IPS-20b (cell line): ENCODE results near the gene DMGDH.

Source experiments
- H3K27ac ChIP-seq: one replicate; pipeline ENCODE4 v1.5.1; 2013; ENCODE audit warnings: low read length
- H3K27me3 ChIP-seq: 2 replicates; pipeline ENCODE4 v1.6.1; 2013; ENCODE audit warnings: mild to moderate bottlenecking, low read length, inconsistent platforms; ENCODE audit not compliant: insufficient read depth
- H3K36me3 ChIP-seq: 2 replicates; pipeline ENCODE4 v1.6.1; 2013; ENCODE audit warnings: low read depth, mild to moderate bottlenecking, inconsistent platforms, low read length, moderate library complexity; ENCODE audit not compliant: insufficient read depth
- H3K4me1 ChIP-seq: 2 replicates; pipeline ENCODE4 v1.6.1; 2013; ENCODE audit warnings: mild to moderate bottlenecking, control low read depth, inconsistent platforms, low read length, moderate library complexity; ENCODE audit not compliant: insufficient read depth
- H3K4me3 ChIP-seq: 2 replicates; pipeline ENCODE4 v1.5.1; 2013; ENCODE audit warnings: mild to moderate bottlenecking, low read length, inconsistent platforms
- H3K9ac ChIP-seq: 2 replicates; pipeline ENCODE4 v1.6.1; 2013; ENCODE audit warnings: low read depth, mild to moderate bottlenecking, inconsistent platforms, low read length, moderate library complexity
- H3K9me3 ChIP-seq: 2 replicates; pipeline ENCODE4 v1.6.1; 2013; ENCODE audit warnings: mild to moderate bottlenecking, low read depth, low read length, inconsistent platforms; ENCODE audit not compliant: insufficient read depth

The DMGDH gene

GRCh38 chr5:79091064-79091463 lies 21.6 kb upstream of the DMGDH start:
- Histone ChIP-seq H3K4me1 (no peaks in the 10 kb centered on the region), H3K4me3 (no peak overlapping the region), H3K9ac (no peak overlapping the region), H3K27me3 (no peaks in the 10 kb centered on the region), H3K36me3 (no peaks in the 10 kb centered on the region), H3K27ac (no peak overlapping the region), H3K9me3 (no peaks in the 10 kb centered on the region)

- H3K27ac ChIP-seq: no peak overlapping the region
- no peaks in the 10 kb centered on the region for H3K36me3 ChIP-seq
- H3K27me3 ChIP-seq: no peaks in the 10 kb centered on the region
- no peaks in the 10 kb centered on the region for H3K9me3 ChIP-seq
- H3K4me3 ChIP-seq: no peak overlapping the region
- no peak overlapping the region for H3K9ac ChIP-seq
- H3K4me1 ChIP-seq: no peaks in the 10 kb centered on the region
Measured at GRCh38 chr5:79088507-79088906, 19.0 kb upstream of the DMGDH start.

GRCh38 chr5:79086116-79086515 lies 16.6 kb upstream of the DMGDH start:
- no peak overlapping the region for H3K9ac ChIP-seq
- H3K27me3 ChIP-seq: no peaks in the 10 kb centered on the region
- no peak overlapping the region for H3K4me3 ChIP-seq
- H3K36me3 ChIP-seq: no peaks in the 10 kb centered on the region
- H3K27ac ChIP-seq: no peak overlapping the region
- no peaks in the 10 kb centered on the region for H3K4me1 ChIP-seq
- H3K9me3 ChIP-seq: no peaks in the 10 kb centered on the region

GRCh38 chr5:79081779-79082178 lies 12.3 kb upstream of the DMGDH start:
- no peak overlapping the region for H3K4me3 ChIP-seq
- H3K9ac ChIP-seq: no peak overlapping the region
- no peaks in the 10 kb centered on the region for H3K36me3 ChIP-seq
- H3K27ac ChIP-seq: no peak overlapping the region
- H3K9me3 ChIP-seq: no peaks in the 10 kb centered on the region
- H3K4me1 ChIP-seq: no peaks in the 10 kb centered on the region
- H3K27me3 ChIP-seq: no peaks in the 10 kb centered on the region

GRCh38 chr5:79080804-79081203 lies 11.3 kb upstream of the DMGDH start:
- Histone ChIP-seq H3K27me3 (no peaks in the 10 kb centered on the region), H3K9ac (no peak overlapping the region), H3K36me3 (no peaks in the 10 kb centered on the region), H3K4me1 (no peaks in the 10 kb centered on the region), H3K9me3 (no peaks in the 10 kb centered on the region), H3K27ac (no peak overlapping the region), H3K4me3 (no peak overlapping the region)

- Histone ChIP-seq H3K27ac (no peak overlapping the region), H3K9ac (no peak overlapping the region), H3K27me3 (no peaks in the 10 kb centered on the region), H3K4me1 (no peaks in the 10 kb centered on the region), H3K4me3 (no peak overlapping the region), H3K9me3 (peaks cover 8% of the 10 kb centered on the region; the same call in 1 of the 2 replicates), H3K36me3 (no peaks in the 10 kb centered on the region)
Measured at GRCh38 chr5:79077680-79078365, 8.3 kb upstream of the DMGDH start.

GRCh38 chr5:79076819-79077218 lies 7.3 kb upstream of the DMGDH start:
- no peak overlapping the region for H3K27ac ChIP-seq
- H3K4me1 ChIP-seq: no peaks in the 10 kb centered on the region
- no peaks in the 10 kb centered on the region for H3K27me3 ChIP-seq
- H3K4me3 ChIP-seq: no peak overlapping the region
- H3K9ac ChIP-seq: no peak overlapping the region
- H3K9me3 ChIP-seq: peaks cover 8% of the 10 kb centered on the region; the same call in 1 of the 2 replicates
- no peaks in the 10 kb centered on the region for H3K36me3 ChIP-seq

- H3K9me3 ChIP-seq: peaks cover 8% of the 10 kb centered on the region; the same call in 1 of the 2 replicates
- H3K4me3 ChIP-seq: no peak overlapping the region
- no peak overlapping the region for H3K9ac ChIP-seq
- H3K36me3 ChIP-seq: no peaks in the 10 kb centered on the region
- H3K27ac ChIP-seq: no peak overlapping the region
- H3K27me3 ChIP-seq: no peaks in the 10 kb centered on the region
- H3K4me1 ChIP-seq: no peaks in the 10 kb centered on the region; the same call in 1 of the 2 replicates
Measured at GRCh38 chr5:79075646-79076426, 6.4 kb upstream of the DMGDH start.

GRCh38 chr5:79074641-79075040 lies 5.2 kb upstream of the DMGDH start:
- Histone ChIP-seq H3K27ac (no peak overlapping the region), H3K4me3 (no peak overlapping the region), H3K4me1 (no peaks in the 10 kb centered on the region; the same call in 1 of the 2 replicates), H3K9me3 (peaks cover 8% of the 10 kb centered on the region; the same call in 1 of the 2 replicates), H3K36me3 (no peaks in the 10 kb centered on the region), H3K9ac (no peak overlapping the region), H3K27me3 (no peaks in the 10 kb centered on the region)

GRCh38 chr5:79070350-79070667 lies 835 bp upstream of the DMGDH start:
- no peaks in the 10 kb centered on the region; the same call in 1 of the 2 replicates for H3K4me1 ChIP-seq
- H3K4me3 ChIP-seq: no peak overlapping the region
- H3K27me3 ChIP-seq: no peaks in the 10 kb centered on the region
- H3K36me3 ChIP-seq: no peaks in the 10 kb centered on the region
- no peak overlapping the region for H3K9ac ChIP-seq
- H3K9me3 ChIP-seq: 0 out of 2 replicates have a peak, but pooled peaks cover 8% of the 10 kb centered on the region
- no peak overlapping the region for H3K27ac ChIP-seq

- Histone ChIP-seq H3K27ac (no peak overlapping the region), H3K9me3 (no peaks in the 10 kb centered on the region), H3K4me3 (no peak overlapping the region), H3K4me1 (no peaks in the 10 kb centered on the region; the same call in 1 of the 2 replicates), H3K9ac (no peak overlapping the region), H3K36me3 (no peaks in the 10 kb centered on the region), H3K27me3 (no peaks in the 10 kb centered on the region)
Measured at GRCh38 chr5:79062436-79062835, 7.0 kb downstream of the DMGDH start.

GRCh38 chr5:79059674-79060073 lies 9.8 kb downstream of the DMGDH start:
- Histone ChIP-seq H3K36me3 (no peaks in the 10 kb centered on the region), H3K27ac (no peak overlapping the region), H3K9me3 (no peaks in the 10 kb centered on the region), H3K27me3 (no peaks in the 10 kb centered on the region), H3K9ac (no peak overlapping the region), H3K4me3 (no peak overlapping the region), H3K4me1 (no peaks in the 10 kb centered on the region; the same call in 1 of the 2 replicates)
